Liver (tissue), 9 donors: ENCODE data around the gene MMP14. TPM values are rescaled to one million over a fixed set of nuclear protein-coding genes. Genes with fewer than 3 reads are reported as not detected.
A peak's percentile ranks its signal among the peaks of the same experiment; 100 is the strongest.

Experiments
- DNase-seq: peaks from one replicate; pipeline ENCODE4 v3.0.0-alpha.2; 2017; ENCODE audit warnings: low spot score
- H3K27ac ChIP-seq, 2 donors: one replicate each; pipeline ENCODE4 v1.7.0; 2013; ENCODE audit warnings: inconsistent platforms in 2 of 2, low read length in 2 of 2, control low read depth in 1 of 2, low read depth in 1 of 2, mild to moderate bottlenecking in 1 of 2
- H3K27me3 ChIP-seq, 4 donors: one replicate each; pipeline versions ENCODE4 v1.6.1 to v1.7.0; 2013; ENCODE audit warnings: low read length in 3 of 4, inconsistent platforms in 1 of 4, mild to moderate bottlenecking in 1 of 4, moderate library complexity in 1 of 4; ENCODE audit not compliant: control insufficient read depth in 4 of 4, insufficient read depth in 4 of 4
- H3K36me3 ChIP-seq, 4 donors: one replicate each; pipeline versions ENCODE4 v1.6.1 to v1.7.0; 2013; ENCODE audit warnings: low read length in 3 of 4, mild to moderate bottlenecking in 3 of 4, low read depth in 1 of 4, moderate library complexity in 1 of 4; ENCODE audit not compliant: control insufficient read depth in 4 of 4, insufficient read depth in 3 of 4
- H3K4me1 ChIP-seq, 4 donors: one replicate each; pipeline versions ENCODE4 v1.6.1 to v1.7.0; 2013; ENCODE audit warnings: low read length in 3 of 4, mild to moderate bottlenecking in 3 of 4, moderate library complexity in 1 of 4; ENCODE audit not compliant: control insufficient read depth in 4 of 4, insufficient read depth in 4 of 4
- H3K4me3 ChIP-seq, 3 donors: one replicate each; pipeline versions ENCODE4 v1.6.1 to v1.7.0; 2013; ENCODE audit warnings: low read length in 3 of 3, control low read depth in 1 of 3, low read depth in 1 of 3, mild to moderate bottlenecking in 1 of 3
- H3K9ac ChIP-seq, 2 donors: one replicate each; pipeline ENCODE4 v1.7.0; 2013; ENCODE audit warnings: low read length in 2 of 2, mild to moderate bottlenecking in 2 of 2, moderate library complexity in 2 of 2, control low read depth in 1 of 2, low read depth in 1 of 2
- H3K9me3 ChIP-seq, 4 donors: one replicate each; pipeline versions ENCODE4 v1.6.1 to v1.7.0; 2013; ENCODE audit warnings: low read length in 3 of 4; ENCODE audit not compliant: control insufficient read depth in 4 of 4
- CTCF ChIP-seq: fragments of 150-350 bp; IDR thresholded peaks from 2 replicates; pipeline ENCODE4 v1.5.1; 2017; ENCODE audit warnings: improper control_type of control experiment, low read depth, low read length; ENCODE audit not compliant: missing input control
- EGR1 ChIP-seq, 2 donors: IDR thresholded peaks; 2 replicates each; pipeline ENCODE4 v1.6.1; 2016 to 2018; ENCODE audit warnings: antibody characterized with exemption in 2 of 2, low read depth in 2 of 2
- FOXA1 ChIP-seq: IDR thresholded peaks from 2 replicates; pipeline ENCODE4 v1.6.1; 2016; ENCODE audit warnings: antibody characterized with exemption
- FOXA2 ChIP-seq: IDR thresholded peaks from 2 replicates; pipeline ENCODE4 v1.6.1; 2016; ENCODE audit warnings: antibody characterized with exemption
- GABPA ChIP-seq, 2 donors: IDR thresholded peaks in 1 of 2; conservative IDR thresholded peaks in 1 of 2; 2 replicates each; pipeline ENCODE4 v1.6.1; 2016; ENCODE audit warnings: antibody characterized with exemption in 2 of 2, mild to moderate bottlenecking in 1 of 2, moderate library complexity in 1 of 2
- HNF4A ChIP-seq, 2 donors: conservative IDR thresholded peaks; 2 replicates each; pipeline ENCODE4 v1.6.1; 2016; ENCODE audit warnings: antibody characterized with exemption in 2 of 2, mild to moderate bottlenecking in 2 of 2
- HNF4G ChIP-seq: IDR thresholded peaks from 2 replicates; pipeline ENCODE4 v1.6.1; 2016; ENCODE audit warnings: antibody characterized with exemption
- JUND ChIP-seq, 2 donors: IDR thresholded peaks; 2 replicates each; pipeline ENCODE4 v1.6.1; 2016; ENCODE audit warnings: antibody characterized with exemption in 2 of 2
- NR2F2 ChIP-seq: IDR thresholded peaks from 2 replicates; pipeline ENCODE4 v1.6.1; 2016; ENCODE audit warnings: antibody characterized with exemption
- RAD21 ChIP-seq, 2 donors: IDR thresholded peaks; 2 replicates each; pipeline ENCODE4 v1.6.1; 2016; ENCODE audit warnings: antibody characterized with exemption in 2 of 2, mild to moderate bottlenecking in 2 of 2
- RXRA ChIP-seq, 2 donors: IDR thresholded peaks; 2 replicates each; pipeline ENCODE4 v1.6.1; 2017 to 2018; ENCODE audit warnings: antibody characterized with exemption in 2 of 2, mild to moderate bottlenecking in 1 of 2
- SP1 ChIP-seq: IDR thresholded peaks from 2 replicates; pipeline ENCODE4 v1.6.1; 2018; ENCODE audit warnings: antibody characterized with exemption, mild to moderate bottlenecking
- TAF1 ChIP-seq: conservative IDR thresholded peaks from 2 replicates; pipeline ENCODE4 v1.6.1; 2016; ENCODE audit warnings: antibody characterized with exemption, mild to moderate bottlenecking
- YY1 ChIP-seq: IDR thresholded peaks from 2 replicates; pipeline ENCODE4 v1.6.1; 2016; ENCODE audit warnings: antibody characterized with exemption, mild to moderate bottlenecking
- WGBS: extraction: QIAGEN DNeasy Blood & Tissue Kit; methylation state at CpG from one replicate; pipeline ENCODE4 v1.1.7; 2013; 5-methylcytosine and 5-hydroxymethylcytosine counted together
- polyA plus RNA-seq, 2 donors: library from polyadenylated mRNA; stranded (reverse) in 1 of 2; unstranded in 1 of 2; fragments of 200-250 nt in 1 of 2; fragments of >200 nt in 1 of 2; fragmentation: Nextera tagmentation in 1 of 2; extraction: Ambion mirVana in 1 of 2; gene quantifications; one replicate each; pipeline versions ENCODE4 v1.2.1 to v1.2.3, GENCODE V29; 2013 to 2015
- total RNA-seq, 2 donors: library from RNA; depleted of rRNA; stranded (reverse); fragments of >200 nt; gene quantifications; one replicate each; pipeline ENCODE4 v1.2.3, GENCODE V29; 2014
- TF ChIP-seq, protein P1 (sequence below): IDR thresholded peaks from 2 replicates; pipeline ENCODE4 v1.6.1; 2016; ENCODE audit warnings: antibody characterized with exemption
- TF ChIP-seq, protein P2 (sequence below): IDR thresholded peaks from 2 replicates; pipeline ENCODE4 v1.6.1; 2016; ENCODE audit warnings: antibody characterized with exemption
- TF ChIP-seq, protein P3 (sequence below): IDR thresholded peaks from 2 replicates; pipeline ENCODE4 v1.6.1; 2016; ENCODE audit warnings: antibody characterized with exemption, mild to moderate bottlenecking
- donor health status: healthy.
- donor health status: healthy.
- donor health status: healthy.
- donor health status: healthy.
- donor health status: healthy.

MMP14 gene
- total and polyA plus RNA-seq, 4 donors: 0.86 to 10.6 (median 8.0) TPM

DNA sequence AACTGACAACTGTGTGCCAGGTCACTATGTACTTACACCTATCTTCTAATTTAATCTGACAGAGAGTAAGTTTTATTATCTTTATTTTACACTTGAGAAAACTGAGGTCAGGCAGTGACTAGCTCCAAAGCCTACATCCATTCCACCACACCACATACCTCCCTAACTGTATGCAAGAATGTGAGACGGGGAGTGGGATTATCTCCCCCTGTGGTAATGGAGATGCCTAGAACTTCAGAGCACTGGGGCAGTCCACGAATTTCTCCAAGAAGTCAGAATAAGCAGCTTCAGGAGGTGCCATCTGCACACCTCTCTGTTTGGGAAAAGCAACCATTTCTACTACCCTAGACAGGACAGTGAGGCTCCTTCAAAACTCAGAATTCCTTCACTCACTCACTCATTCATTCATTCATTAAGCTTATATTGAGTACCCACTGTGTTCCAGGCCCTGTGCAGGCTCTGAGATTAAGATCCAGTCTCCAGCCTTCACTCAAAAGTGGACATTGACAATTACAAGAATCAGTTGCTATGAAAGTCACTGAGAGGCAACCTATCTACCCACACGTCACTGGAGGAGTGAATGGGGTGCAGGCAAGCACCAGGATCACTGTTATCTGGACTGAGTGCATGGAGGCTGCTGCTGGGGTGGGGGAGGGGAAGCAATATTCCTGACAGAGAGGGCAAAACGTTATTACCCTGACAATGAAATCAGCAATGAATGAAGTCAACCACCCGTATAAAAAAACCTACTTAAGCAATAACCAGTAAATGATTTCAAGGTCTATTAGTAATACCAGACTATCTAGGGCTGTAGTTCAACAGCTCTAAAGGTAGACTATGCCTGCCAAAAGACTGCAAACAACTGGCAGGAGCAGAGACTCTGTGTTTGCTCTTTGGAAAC lies 39.1 kb upstream of the MMP14 start:
- no peak overlapping the region for H3K27ac ChIP-seq

DNA sequence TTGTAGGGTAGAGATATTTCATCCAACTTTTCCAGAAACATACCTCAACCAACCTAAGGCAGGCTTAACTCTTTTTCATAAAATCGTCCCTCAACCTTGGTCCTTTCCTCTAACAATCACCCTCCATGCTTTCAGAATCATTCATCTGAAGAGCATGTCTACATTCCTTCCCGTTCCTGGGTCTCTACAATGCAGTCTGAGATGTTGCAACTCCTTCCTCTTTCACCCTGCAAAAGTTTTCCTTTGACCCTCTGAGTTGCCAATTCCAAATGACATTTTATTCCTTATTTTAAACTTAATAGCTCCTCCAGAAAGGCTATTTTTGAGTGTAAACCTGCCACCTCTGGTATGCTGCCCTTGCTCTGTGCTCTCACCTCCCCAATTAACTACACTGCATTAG lies 37.9 kb upstream of the MMP14 start:
- Histone ChIP-seq H3K36me3 (no peaks in the 10 kb centered on the region), H3K27ac (no peak overlapping the region), H3K27me3 (no peaks in the 10 kb centered on the region), H3K9ac (no peak overlapping the region), H3K4me3 (no peak overlapping the region), H3K9me3 (no peaks in the 10 kb centered on the region), H3K4me1 (peaks cover 0 to 3% (median 1%) of the 10 kb centered on the region in 4 donors)
- WGBS: 50% methylated on average over 2 of the region's 2 CpGs
- DNase-seq: no peak
- TF ChIP-seq SP1: no peak
- no peak for TF ChIP-seq NR2F2
- no peak for TF ChIP-seq FOXA1
- TF ChIP-seq TAF1: no peak
- no peak for TF ChIP-seq RAD21 (IDR thresholded peaks at IDR 0.05)
- no peak for TF ChIP-seq CTCF
- TF ChIP-seq HNF4G: no peak
- TF ChIP-seq, protein P1, sequence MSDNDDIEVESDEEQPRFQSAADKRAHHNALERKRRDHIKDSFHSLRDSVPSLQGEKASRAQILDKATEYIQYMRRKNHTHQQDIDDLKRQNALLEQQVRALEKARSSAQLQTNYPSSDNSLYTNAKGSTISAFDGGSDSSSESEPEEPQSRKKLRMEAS: no peak
- TF ChIP-seq, protein P2, sequence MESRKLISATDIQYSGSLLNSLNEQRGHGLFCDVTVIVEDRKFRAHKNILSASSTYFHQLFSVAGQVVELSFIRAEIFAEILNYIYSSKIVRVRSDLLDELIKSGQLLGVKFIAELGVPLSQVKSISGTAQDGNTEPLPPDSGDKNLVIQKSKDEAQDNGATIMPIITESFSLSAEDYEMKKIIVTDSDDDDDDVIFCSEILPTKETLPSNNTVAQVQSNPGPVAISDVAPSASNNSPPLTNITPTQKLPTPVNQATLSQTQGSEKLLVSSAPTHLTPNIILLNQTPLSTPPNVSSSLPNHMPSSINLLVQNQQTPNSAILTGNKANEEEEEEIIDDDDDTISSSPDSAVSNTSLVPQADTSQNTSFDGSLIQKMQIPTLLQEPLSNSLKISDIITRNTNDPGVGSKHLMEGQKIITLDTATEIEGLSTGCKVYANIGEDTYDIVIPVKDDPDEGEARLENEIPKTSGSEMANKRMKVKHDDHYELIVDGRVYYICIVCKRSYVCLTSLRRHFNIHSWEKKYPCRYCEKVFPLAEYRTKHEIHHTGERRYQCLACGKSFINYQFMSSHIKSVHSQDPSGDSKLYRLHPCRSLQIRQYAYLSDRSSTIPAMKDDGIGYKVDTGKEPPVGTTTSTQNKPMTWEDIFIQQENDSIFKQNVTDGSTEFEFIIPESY: no peak
- no peak for TF ChIP-seq GABPA (IDR thresholded peaks at IDR 0.05 in 1 of 2, conservative IDR thresholded peaks at IDR 0.05 in 1 of 2)
- TF ChIP-seq, protein P3, sequence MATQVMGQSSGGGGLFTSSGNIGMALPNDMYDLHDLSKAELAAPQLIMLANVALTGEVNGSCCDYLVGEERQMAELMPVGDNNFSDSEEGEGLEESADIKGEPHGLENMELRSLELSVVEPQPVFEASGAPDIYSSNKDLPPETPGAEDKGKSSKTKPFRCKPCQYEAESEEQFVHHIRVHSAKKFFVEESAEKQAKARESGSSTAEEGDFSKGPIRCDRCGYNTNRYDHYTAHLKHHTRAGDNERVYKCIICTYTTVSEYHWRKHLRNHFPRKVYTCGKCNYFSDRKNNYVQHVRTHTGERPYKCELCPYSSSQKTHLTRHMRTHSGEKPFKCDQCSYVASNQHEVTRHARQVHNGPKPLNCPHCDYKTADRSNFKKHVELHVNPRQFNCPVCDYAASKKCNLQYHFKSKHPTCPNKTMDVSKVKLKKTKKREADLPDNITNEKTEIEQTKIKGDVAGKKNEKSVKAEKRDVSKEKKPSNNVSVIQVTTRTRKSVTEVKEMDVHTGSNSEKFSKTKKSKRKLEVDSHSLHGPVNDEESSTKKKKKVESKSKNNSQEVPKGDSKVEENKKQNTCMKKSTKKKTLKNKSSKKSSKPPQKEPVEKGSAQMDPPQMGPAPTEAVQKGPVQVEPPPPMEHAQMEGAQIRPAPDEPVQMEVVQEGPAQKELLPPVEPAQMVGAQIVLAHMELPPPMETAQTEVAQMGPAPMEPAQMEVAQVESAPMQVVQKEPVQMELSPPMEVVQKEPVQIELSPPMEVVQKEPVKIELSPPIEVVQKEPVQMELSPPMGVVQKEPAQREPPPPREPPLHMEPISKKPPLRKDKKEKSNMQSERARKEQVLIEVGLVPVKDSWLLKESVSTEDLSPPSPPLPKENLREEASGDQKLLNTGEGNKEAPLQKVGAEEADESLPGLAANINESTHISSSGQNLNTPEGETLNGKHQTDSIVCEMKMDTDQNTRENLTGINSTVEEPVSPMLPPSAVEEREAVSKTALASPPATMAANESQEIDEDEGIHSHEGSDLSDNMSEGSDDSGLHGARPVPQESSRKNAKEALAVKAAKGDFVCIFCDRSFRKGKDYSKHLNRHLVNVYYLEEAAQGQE: no peak
- TF ChIP-seq EGR1 (IDR thresholded peaks at IDR 0.05; ENCODE audit: low read depth in 2 of 2): no peak
- no peak for TF ChIP-seq JUND (IDR thresholded peaks at IDR 0.05)
- TF ChIP-seq RXRA (IDR thresholded peaks at IDR 0.05): no peak
- no peak for TF ChIP-seq FOXA2
- no peak for TF ChIP-seq HNF4A (conservative IDR thresholded peaks at IDR 0.05)
- no peak for TF ChIP-seq YY1

More for the DNA sequence above, 39.1 kb upstream of the MMP14 start:
- 42% methylated on average over 5 of the region's 5 CpGs for WGBS
- peaks cover 0 to 3% (median 1%) of the 10 kb centered on the region in 4 donors for H3K4me1 ChIP-seq
- H3K27me3 ChIP-seq: no peaks in the 10 kb centered on the region
- TF ChIP-seq EGR1 (IDR thresholded peaks at IDR 0.05; ENCODE audit: low read depth in 2 of 2) (no peak), RXRA (IDR thresholded peaks at IDR 0.05) (peak in 1 of 2 donors; percentile 14), HNF4A (conservative IDR thresholded peaks at IDR 0.05) (peak in 1 of 2 donors; percentile 14)
- no peaks in the 10 kb centered on the region for H3K36me3 ChIP-seq
- no peaks in the 10 kb centered on the region for H3K9me3 ChIP-seq
- DNase-seq: no peak
- H3K9ac ChIP-seq: no peak overlapping the region
- H3K4me3 ChIP-seq: no peak overlapping the region
